GM23338 (cell line): Measurements from ENCODE around the gene FAP. TPM values are rescaled to one million over a fixed set of nuclear protein-coding genes. Genes with fewer than 3 reads are reported as not detected.

ENCODE experiments used
- ATAC-seq: fragments of 200-7000 bp; cut with Tn5 transposase; 3 replicates; pipeline ENCODE4 v1.9.1; 2020
- DNase-seq: peaks from one replicate; pipeline ENCODE4 v3.0.0-alpha.2; 2015; ENCODE audit warnings: low spot score
- H2AFZ ChIP-seq: fragments of 200-600 bp; sonication (generic); 2 replicates; pipeline ENCODE4 v1.8.0; 2016; ENCODE audit warnings: antibody characterized with exemption, mild to moderate bottlenecking, moderate library complexity
- H3F3A ChIP-seq: fragments of 200-600 bp; sonication (generic); replicated peaks from 2 replicates; pipeline ENCODE4 v1.8.0; 2017; ENCODE audit warnings: antibody characterized with exemption, mixed run types, low read depth
- H3K27ac ChIP-seq: fragments of 200-600 bp; sonication (generic); 2 replicates; pipeline ENCODE4 v1.6.1; 2016; ENCODE audit warnings: low read depth
- H3K27me3 ChIP-seq: fragments of 200-600 bp; sonication (generic); 2 replicates; pipeline ENCODE4 v1.8.0; 2016; ENCODE audit warnings: mild to moderate bottlenecking, mixed run types, moderate library complexity; ENCODE audit not compliant: insufficient read depth
- H3K36me3 ChIP-seq: fragments of 200-600 bp; sonication (generic); 2 replicates; pipeline ENCODE4 v1.8.0; 2016; ENCODE audit warnings: mild to moderate bottlenecking; ENCODE audit not compliant: insufficient read depth
- H3K4me1 ChIP-seq: fragments of 200-600 bp; sonication (generic); 2 replicates; pipeline ENCODE4 v1.8.0; 2016; ENCODE audit warnings: mild to moderate bottlenecking, moderate library complexity; ENCODE audit not compliant: insufficient read depth
- H3K4me2 ChIP-seq: fragments of 200-600 bp; sonication (generic); 2 replicates; pipeline ENCODE4 v1.7.1; 2017; ENCODE audit warnings: mixed run types
- H3K4me3 ChIP-seq: fragments of 200-600 bp; sonication (generic); 2 replicates; pipeline ENCODE4 v1.6.1; 2016; ENCODE audit warnings: mixed run types
- H3K79me2 ChIP-seq: fragments of 200-600 bp; sonication (generic); replicated peaks from 2 replicates; pipeline ENCODE4 v1.8.0; 2017; ENCODE audit warnings: mild to moderate bottlenecking; ENCODE audit not compliant: insufficient read depth
- H3K9me2 ChIP-seq: fragments of 200-600 bp; sonication (generic); 2 replicates; pipeline ENCODE4 v1.8.0; 2017; ENCODE audit not compliant: insufficient read depth
- H4K20me1 ChIP-seq: fragments of 200-600 bp; sonication (generic); replicated peaks from 2 replicates; pipeline ENCODE4 v1.8.0; 2017; ENCODE audit warnings: mild to moderate bottlenecking; ENCODE audit not compliant: insufficient read depth
- H3K27ac Mint-ChIP-seq: 2 replicates; pipeline ENCODE4 v1.8.0; 2020; ENCODE audit warnings: inconsistent platforms, mild to moderate bottlenecking, moderate library complexity, mixed read lengths
- H3K27me3 Mint-ChIP-seq: 3 replicates; pipeline ENCODE4 v1.8.0; 2022; ENCODE audit warnings: low read depth, mild to moderate bottlenecking, moderate library complexity, mixed read lengths, inconsistent platforms; ENCODE audit not compliant: insufficient read depth, poor library complexity
- H3K36me3 Mint-ChIP-seq: 3 replicates; pipeline ENCODE4 v1.8.0; 2021; ENCODE audit warnings: low read depth, mild to moderate bottlenecking, inconsistent platforms, moderate library complexity, mixed read lengths
- H3K4me1 Mint-ChIP-seq: 3 replicates; pipeline ENCODE4 v1.8.0; 2020; ENCODE audit warnings: mild to moderate bottlenecking, inconsistent platforms, mixed read lengths
- H3K4me3 Mint-ChIP-seq: 3 replicates; pipeline ENCODE4 v1.8.0; 2021; ENCODE audit warnings: moderate library complexity, mild to moderate bottlenecking, inconsistent platforms, mixed read lengths
- H3K9me3 Mint-ChIP-seq: 3 replicates; pipeline ENCODE4 v1.8.0; 2020; ENCODE audit warnings: moderate library complexity, mild to moderate bottlenecking, inconsistent platforms, mixed read lengths
- CREB1 ChIP-seq: fragments of 250-450 bp; sonication (Bioruptor Pico); IDR thresholded peaks from 2 replicates; pipeline ENCODE4 v1.5.0; 2020; ENCODE audit warnings: low read depth, mild to moderate bottlenecking, moderate library complexity
- EZH2 ChIP-seq: fragments of 200-600 bp; sonication (generic); IDR thresholded peaks from one replicate; pipeline ENCODE4 v1.8.0; 2017; ENCODE audit warnings: antibody characterized with exemption, mild to moderate bottlenecking, low read depth; ENCODE audit not compliant: unreplicated experiment
- EZH2phosphoT487 ChIP-seq: fragments of 200-600 bp; sonication (generic); IDR thresholded peaks from one replicate; pipeline ENCODE4 v1.8.1; 2018; ENCODE audit warnings: antibody characterized with exemption; ENCODE audit not compliant: unreplicated experiment
- JUNB ChIP-seq: IDR thresholded peaks from one replicate; pipeline ENCODE4 v1.6.1; 2016; ENCODE audit warnings: antibody characterized with exemption; ENCODE audit not compliant: unreplicated experiment
- NANOG ChIP-seq: IDR thresholded peaks from 2 replicates; pipeline ENCODE4 v1.6.1; 2016; ENCODE audit warnings: antibody characterized with exemption, borderline replicate concordance
- POLR2AphosphoS5 ChIP-seq: IDR thresholded peaks from 2 replicates; pipeline ENCODE4 v1.6.1; 2016; ENCODE audit warnings: antibody characterized with exemption, low read depth
- STAT1 ChIP-seq: IDR thresholded peaks from one replicate; pipeline ENCODE4 v1.6.1; 2016; ENCODE audit warnings: antibody characterized with exemption; ENCODE audit not compliant: unreplicated experiment
- ZNF114 ChIP-seq: fragments of 250-450 bp; sonication (Bioruptor Pico); IDR thresholded peaks from 2 replicates; pipeline ENCODE4 v1.5.0; 2020; ENCODE audit warnings: mild to moderate bottlenecking, moderate library complexity
- ZNF331 ChIP-seq: fragments of 250-450 bp; sonication (Bioruptor Pico); IDR thresholded peaks from 2 replicates; pipeline ENCODE4 v1.5.0; 2020; ENCODE audit warnings: low read depth, mild to moderate bottlenecking, moderate library complexity
- polyA plus RNA-seq: library from polyadenylated mRNA; unstranded; fragments of >200 nt; fragmentation: Nextera tagmentation; extraction: Ambion mirVana; gene quantifications from 2 replicates; pipeline ENCODE4 v1.2.1, GENCODE V29; 2016
- total RNA-seq: library from RNA; depleted of rRNA; stranded (reverse); fragments of >200 nt; shearing (Covaris generic); gene quantifications from 2 replicates; pipeline ENCODE4 v1.2.3, GENCODE V29; 2014
- TF ChIP-seq, protein P1 (sequence below): IDR thresholded peaks from 2 replicates; pipeline ENCODE4 v1.6.1; 2016; ENCODE audit warnings: antibody characterized with exemption
- TF ChIP-seq, protein P2 (sequence below): fragments of 250-450 bp; sonication (Bioruptor Pico); IDR thresholded peaks from 2 replicates; pipeline ENCODE4 v1.5.0; 2020; ENCODE audit warnings: mild to moderate bottlenecking, moderate library complexity
- TF ChIP-seq, protein P3 (sequence below): IDR thresholded peaks from one replicate; pipeline ENCODE4 v1.6.1; 2018; ENCODE audit warnings: antibody characterized with exemption; ENCODE audit not compliant: unreplicated experiment
- TF ChIP-seq, protein P4 (sequence below), 2 experiments: fragments of 200-600 bp in 1 of 2; sonication (generic) in 1 of 2; conservative IDR thresholded peaks; 2 replicates each; pipeline versions ENCODE4 v1.5.1 to v1.6.1; 2016 to 2017; ENCODE audit warnings: antibody characterized with exemption in 2 of 2, low read depth in 2 of 2, mild to moderate bottlenecking in 2 of 2, moderate library complexity in 1 of 2

The FAP gene
- total and polyA plus RNA-seq, 2 experiments from 2014 or later: not detected

DNA sequence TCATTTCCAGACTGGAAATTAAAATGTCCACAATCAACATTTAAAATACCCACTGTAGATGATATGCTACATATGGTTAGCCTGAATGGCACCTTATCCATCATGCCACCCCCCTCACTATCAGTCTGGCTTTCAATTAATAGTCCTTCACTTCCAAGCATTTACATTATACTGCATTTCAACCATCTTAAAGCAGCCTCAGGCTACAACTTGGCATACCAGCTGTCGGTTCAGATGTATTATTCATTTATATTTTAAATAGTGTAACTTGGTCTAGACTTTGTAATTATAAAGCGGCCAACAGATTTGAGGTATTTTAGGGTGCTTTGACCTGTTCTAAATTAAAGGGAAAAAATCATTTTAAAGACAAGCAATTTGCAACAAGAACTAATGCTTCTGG, 93.8 kb downstream of the FAP start:
- H3K4me1 Mint-ChIP-seq: peaks cover 8% of the 10 kb centered on the region; the same call in 2 of the 3 replicates
- no peak for DNase-seq
- no peak overlapping the region for H3K27ac Mint-ChIP-seq
- no peaks in the 10 kb centered on the region for H3K79me2 ChIP-seq
- H2AFZ ChIP-seq: no peak overlapping the region
- 0 out of 2 replicates have a peak overlapping the region, but pooled peaks have one; percentile 13 for H3K4me2 ChIP-seq
- H3F3A ChIP-seq: no peaks in the 10 kb centered on the region
- no peak overlapping the region for H3K4me3 ChIP-seq
- no peaks in the 10 kb centered on the region for H3K27me3 ChIP-seq
- H3K36me3 ChIP-seq: no peaks in the 10 kb centered on the region
- no peak overlapping the region for H3K4me3 Mint-ChIP-seq
- no peaks in the 10 kb centered on the region for H4K20me1 ChIP-seq
- H3K9me3 Mint-ChIP-seq: no peaks in the 10 kb centered on the region
- H3K4me1 ChIP-seq: peaks cover 6% of the 10 kb centered on the region; the same call in 1 of the 2 replicates
- H3K27me3 Mint-ChIP-seq: no peaks in the 10 kb centered on the region
- no peak overlapping the region for H3K27ac ChIP-seq
- H3K36me3 Mint-ChIP-seq: no peaks in the 10 kb centered on the region
- H3K9me2 ChIP-seq: no peaks in the 10 kb centered on the region
- TF ChIP-seq, protein P1, sequence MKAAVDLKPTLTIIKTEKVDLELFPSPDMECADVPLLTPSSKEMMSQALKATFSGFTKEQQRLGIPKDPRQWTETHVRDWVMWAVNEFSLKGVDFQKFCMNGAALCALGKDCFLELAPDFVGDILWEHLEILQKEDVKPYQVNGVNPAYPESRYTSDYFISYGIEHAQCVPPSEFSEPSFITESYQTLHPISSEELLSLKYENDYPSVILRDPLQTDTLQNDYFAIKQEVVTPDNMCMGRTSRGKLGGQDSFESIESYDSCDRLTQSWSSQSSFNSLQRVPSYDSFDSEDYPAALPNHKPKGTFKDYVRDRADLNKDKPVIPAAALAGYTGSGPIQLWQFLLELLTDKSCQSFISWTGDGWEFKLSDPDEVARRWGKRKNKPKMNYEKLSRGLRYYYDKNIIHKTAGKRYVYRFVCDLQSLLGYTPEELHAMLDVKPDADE: no peak
- no peak for TF ChIP-seq JUNB
- TF ChIP-seq, protein P2, sequence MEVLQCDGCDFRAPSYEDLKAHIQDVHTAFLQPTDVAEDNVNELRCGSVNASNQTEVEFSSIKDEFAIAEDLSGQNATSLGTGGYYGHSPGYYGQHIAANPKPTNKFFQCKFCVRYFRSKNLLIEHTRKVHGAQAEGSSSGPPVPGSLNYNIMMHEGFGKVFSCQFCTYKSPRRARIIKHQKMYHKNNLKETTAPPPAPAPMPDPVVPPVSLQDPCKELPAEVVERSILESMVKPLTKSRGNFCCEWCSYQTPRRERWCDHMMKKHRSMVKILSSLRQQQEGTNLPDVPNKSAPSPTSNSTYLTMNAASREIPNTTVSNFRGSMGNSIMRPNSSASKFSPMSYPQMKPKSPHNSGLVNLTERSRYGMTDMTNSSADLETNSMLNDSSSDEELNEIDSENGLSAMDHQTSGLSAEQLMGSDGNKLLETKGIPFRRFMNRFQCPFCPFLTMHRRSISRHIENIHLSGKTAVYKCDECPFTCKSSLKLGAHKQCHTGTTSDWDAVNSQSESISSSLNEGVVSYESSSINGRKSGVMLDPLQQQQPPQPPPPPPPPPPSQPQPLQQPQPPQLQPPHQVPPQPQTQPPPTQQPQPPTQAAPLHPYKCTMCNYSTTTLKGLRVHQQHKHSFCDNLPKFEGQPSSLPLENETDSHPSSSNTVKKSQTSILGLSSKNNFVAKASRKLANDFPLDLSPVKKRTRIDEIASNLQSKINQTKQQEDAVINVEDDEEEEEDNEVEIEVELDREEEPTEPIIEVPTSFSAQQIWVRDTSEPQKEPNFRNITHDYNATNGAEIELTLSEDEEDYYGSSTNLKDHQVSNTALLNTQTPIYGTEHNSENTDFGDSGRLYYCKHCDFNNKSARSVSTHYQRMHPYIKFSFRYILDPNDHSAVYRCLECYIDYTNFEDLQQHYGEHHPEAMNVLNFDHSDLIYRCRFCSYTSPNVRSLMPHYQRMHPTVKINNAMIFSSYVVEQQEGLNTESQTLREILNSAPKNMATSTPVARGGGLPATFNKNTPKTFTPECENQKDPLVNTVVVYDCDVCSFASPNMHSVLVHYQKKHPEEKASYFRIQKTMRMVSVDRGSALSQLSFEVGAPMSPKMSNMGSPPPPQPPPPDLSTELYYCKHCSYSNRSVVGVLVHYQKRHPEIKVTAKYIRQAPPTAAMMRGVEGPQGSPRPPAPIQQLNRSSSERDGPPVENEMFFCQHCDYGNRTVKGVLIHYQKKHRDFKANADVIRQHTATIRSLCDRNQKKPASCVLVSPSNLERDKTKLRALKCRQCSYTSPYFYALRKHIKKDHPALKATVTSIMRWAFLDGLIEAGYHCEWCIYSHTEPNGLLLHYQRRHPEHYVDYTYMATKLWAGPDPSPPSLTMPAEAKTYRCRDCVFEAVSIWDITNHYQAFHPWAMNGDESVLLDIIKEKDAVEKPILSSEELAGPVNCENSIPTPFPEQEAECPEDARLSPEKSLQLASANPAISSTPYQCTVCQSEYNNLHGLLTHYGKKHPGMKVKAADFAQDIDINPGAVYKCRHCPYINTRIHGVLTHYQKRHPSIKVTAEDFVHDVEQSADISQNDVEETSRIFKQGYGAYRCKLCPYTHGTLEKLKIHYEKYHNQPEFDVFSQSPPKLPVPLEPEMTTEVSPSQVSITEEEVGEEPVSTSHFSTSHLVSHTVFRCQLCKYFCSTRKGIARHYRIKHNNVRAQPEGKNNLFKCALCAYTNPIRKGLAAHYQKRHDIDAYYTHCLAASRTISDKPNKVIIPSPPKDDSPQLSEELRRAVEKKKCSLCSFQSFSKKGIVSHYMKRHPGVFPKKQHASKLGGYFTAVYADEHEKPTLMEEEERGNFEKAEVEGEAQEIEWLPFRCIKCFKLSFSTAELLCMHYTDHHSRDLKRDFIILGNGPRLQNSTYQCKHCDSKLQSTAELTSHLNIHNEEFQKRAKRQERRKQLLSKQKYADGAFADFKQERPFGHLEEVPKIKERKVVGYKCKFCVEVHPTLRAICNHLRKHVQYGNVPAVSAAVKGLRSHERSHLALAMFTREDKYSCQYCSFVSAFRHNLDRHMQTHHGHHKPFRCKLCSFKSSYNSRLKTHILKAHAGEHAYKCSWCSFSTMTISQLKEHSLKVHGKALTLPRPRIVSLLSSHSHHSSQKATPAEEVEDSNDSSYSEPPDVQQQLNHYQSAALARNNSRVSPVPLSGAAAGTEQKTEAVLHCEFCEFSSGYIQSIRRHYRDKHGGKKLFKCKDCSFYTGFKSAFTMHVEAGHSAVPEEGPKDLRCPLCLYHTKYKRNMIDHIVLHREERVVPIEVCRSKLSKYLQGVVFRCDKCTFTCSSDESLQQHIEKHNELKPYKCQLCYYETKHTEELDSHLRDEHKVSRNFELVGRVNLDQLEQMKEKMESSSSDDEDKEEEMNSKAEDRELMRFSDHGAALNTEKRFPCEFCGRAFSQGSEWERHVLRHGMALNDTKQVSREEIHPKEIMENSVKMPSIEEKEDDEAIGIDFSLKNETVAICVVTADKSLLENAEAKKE: no peak
- no peak for TF ChIP-seq EZH2phosphoT487
- TF ChIP-seq CREB1 (CRISPR knock-in tag): no peak
- TF ChIP-seq STAT1: no peak
- TF ChIP-seq, protein P3, sequence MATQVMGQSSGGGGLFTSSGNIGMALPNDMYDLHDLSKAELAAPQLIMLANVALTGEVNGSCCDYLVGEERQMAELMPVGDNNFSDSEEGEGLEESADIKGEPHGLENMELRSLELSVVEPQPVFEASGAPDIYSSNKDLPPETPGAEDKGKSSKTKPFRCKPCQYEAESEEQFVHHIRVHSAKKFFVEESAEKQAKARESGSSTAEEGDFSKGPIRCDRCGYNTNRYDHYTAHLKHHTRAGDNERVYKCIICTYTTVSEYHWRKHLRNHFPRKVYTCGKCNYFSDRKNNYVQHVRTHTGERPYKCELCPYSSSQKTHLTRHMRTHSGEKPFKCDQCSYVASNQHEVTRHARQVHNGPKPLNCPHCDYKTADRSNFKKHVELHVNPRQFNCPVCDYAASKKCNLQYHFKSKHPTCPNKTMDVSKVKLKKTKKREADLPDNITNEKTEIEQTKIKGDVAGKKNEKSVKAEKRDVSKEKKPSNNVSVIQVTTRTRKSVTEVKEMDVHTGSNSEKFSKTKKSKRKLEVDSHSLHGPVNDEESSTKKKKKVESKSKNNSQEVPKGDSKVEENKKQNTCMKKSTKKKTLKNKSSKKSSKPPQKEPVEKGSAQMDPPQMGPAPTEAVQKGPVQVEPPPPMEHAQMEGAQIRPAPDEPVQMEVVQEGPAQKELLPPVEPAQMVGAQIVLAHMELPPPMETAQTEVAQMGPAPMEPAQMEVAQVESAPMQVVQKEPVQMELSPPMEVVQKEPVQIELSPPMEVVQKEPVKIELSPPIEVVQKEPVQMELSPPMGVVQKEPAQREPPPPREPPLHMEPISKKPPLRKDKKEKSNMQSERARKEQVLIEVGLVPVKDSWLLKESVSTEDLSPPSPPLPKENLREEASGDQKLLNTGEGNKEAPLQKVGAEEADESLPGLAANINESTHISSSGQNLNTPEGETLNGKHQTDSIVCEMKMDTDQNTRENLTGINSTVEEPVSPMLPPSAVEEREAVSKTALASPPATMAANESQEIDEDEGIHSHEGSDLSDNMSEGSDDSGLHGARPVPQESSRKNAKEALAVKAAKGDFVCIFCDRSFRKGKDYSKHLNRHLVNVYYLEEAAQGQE: no peak
- TF ChIP-seq, protein P4, sequence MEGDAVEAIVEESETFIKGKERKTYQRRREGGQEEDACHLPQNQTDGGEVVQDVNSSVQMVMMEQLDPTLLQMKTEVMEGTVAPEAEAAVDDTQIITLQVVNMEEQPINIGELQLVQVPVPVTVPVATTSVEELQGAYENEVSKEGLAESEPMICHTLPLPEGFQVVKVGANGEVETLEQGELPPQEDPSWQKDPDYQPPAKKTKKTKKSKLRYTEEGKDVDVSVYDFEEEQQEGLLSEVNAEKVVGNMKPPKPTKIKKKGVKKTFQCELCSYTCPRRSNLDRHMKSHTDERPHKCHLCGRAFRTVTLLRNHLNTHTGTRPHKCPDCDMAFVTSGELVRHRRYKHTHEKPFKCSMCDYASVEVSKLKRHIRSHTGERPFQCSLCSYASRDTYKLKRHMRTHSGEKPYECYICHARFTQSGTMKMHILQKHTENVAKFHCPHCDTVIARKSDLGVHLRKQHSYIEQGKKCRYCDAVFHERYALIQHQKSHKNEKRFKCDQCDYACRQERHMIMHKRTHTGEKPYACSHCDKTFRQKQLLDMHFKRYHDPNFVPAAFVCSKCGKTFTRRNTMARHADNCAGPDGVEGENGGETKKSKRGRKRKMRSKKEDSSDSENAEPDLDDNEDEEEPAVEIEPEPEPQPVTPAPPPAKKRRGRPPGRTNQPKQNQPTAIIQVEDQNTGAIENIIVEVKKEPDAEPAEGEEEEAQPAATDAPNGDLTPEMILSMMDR (conservative IDR thresholded peaks at IDR 0.05; ENCODE audit: low read depth in 2 of 2): no peak
- TF ChIP-seq ZNF331 (CRISPR knock-in tag): no peak
- TF ChIP-seq NANOG: no peak
- TF ChIP-seq POLR2AphosphoS5: no peak
- TF ChIP-seq EZH2: no peak
- TF ChIP-seq ZNF114 (CRISPR knock-in tag): no peak
- no peak for ATAC-seq
